ENCODE measurements around the gene LCE3E. TPM values are rescaled to one million over a fixed set of nuclear protein-coding genes. Genes with fewer than 3 reads are reported as not detected.
A peak's percentile ranks its signal among the peaks of the same experiment; 100 is the strongest.

Gene LCE3E
- total RNA-seq, 1 experiment from 2014 or later, result not detected

DNA sequence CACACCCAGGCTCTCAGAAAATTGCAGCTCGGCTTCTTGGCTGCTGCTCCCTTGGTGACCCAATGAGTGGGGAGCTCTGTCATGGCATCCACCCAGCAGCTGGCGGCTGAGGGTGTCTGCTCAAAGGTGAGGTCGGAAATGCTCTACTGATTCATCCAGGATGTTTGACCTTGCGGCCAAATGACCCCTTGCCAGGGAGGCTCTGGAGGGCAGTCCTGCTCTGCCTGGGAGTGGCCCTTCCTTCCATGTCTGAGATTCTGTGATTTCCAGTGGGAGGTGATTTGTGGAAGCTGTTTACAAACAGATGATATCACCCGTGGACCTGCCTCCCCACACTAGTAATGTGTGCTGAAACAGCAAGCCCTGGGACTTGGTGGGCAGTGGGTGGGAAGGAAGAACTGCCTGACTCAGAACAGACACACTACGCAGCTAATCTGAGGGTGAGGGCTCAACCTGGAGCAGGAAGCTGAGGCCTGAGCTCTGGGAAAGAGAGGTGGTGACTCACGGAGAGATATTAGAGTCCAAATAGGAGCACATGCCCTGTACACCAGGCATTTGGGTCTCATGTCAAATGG lies 49.3 kb downstream of the LCE3E start:
- peak; percentile 97 for DNase-seq (ENCODE audit: low read depth)

DNA sequence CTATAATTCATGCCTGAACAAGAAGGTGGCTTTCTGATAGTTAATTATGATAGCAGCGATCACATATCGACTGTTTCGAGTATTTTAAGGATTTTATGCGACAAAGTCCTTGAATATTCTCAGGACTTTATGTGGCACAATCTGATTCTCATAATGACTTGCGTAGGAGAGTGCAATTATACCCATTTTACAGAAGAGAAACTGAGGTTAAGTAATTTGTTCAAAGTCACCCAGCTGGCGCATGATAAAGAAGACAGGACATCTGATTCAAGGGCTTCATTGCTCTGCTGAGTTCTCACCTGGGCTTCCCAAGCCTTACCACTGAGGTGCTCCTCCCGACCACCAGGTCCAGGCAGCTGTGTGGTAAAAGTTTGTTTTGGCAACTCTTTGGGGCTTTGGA lies 50.5 kb downstream of the LCE3E start:
- DNase-seq (ENCODE audit: low read depth), result no peak

Small RNA genes within 50 kb of the gene (small RNA-seq; reads per million reads assigned to genes)
- not detected for gene LCE3B

Other genes with a start within 250 kb of the LCE3E start
- 0.80 and 0.88 TPM in 2 replicates for gene FLG, start 241.5 kb downstream of the LCE3E start, total RNA-seq (2014; rRNA removed; shearing (Covaris generic))
- not detected in 2 replicates for gene FLG2, start 206.8 kb downstream of the LCE3E start, total RNA-seq (2014; rRNA removed; shearing (Covaris generic))
- not detected in 2 replicates for gene CRNN, start 152.5 kb downstream of the LCE3E start, total RNA-seq (2014; rRNA removed; shearing (Covaris generic))
- gene LCE5A, start 56.0 kb downstream of the LCE3E start, total RNA-seq (2014; rRNA removed; shearing (Covaris generic)), result not detected in 2 replicates
- not detected in 2 replicates for gene CRCT1, start 52.3 kb downstream of the LCE3E start, total RNA-seq (2014; rRNA removed; shearing (Covaris generic))
- gene LCE3D, start 13.7 kb upstream of the LCE3E start, total RNA-seq (2014; rRNA removed; shearing (Covaris generic)), result not detected in 2 replicates
- not detected in 2 replicates for gene LCE3C, start 33.5 kb upstream of the LCE3E start, total RNA-seq (2014; rRNA removed; shearing (Covaris generic))
- gene LCE3B, start 47.0 kb upstream of the LCE3E start, total RNA-seq (2014; rRNA removed; shearing (Covaris generic)), result not detected in 2 replicates
- gene LCE3A, start 56.3 kb upstream of the LCE3E start, total RNA-seq (2014; rRNA removed; shearing (Covaris generic)), result not detected in 2 replicates
- gene LCE2D, start 96.6 kb upstream of the LCE3E start, total RNA-seq (2014; rRNA removed; shearing (Covaris generic)), result not detected in 2 replicates
- not detected in 2 replicates for gene LCE2C, start 108.5 kb upstream of the LCE3E start, total RNA-seq (2014; rRNA removed; shearing (Covaris generic))
- gene LCE2B, start 119.3 kb upstream of the LCE3E start, total RNA-seq (2014; rRNA removed; shearing (Covaris generic)), result not detected in 2 replicates
- 0.47 and 3.0 TPM in 2 replicates for gene LCE2A, start 131.6 kb upstream of the LCE3E start, total RNA-seq (2014; rRNA removed; shearing (Covaris generic))
- not detected in 2 replicates for gene LCE4A, start 141.4 kb upstream of the LCE3E start, total RNA-seq (2014; rRNA removed; shearing (Covaris generic))
- gene KPRP, start 191.2 kb upstream of the LCE3E start, total RNA-seq (2014; rRNA removed; shearing (Covaris generic)), result not detected in 2 replicates
- not detected in 2 replicates for gene LCE1F, start 208.4 kb upstream of the LCE3E start, total RNA-seq (2014; rRNA removed; shearing (Covaris generic))
- gene LCE1E, start 219.5 kb upstream of the LCE3E start, total RNA-seq (2014; rRNA removed; shearing (Covaris generic)), result 0.43 TPM in 1 of 2 replicates, not detected in the other
- not detected in 2 replicates for gene LCE1D, start 229.9 kb upstream of the LCE3E start, total RNA-seq (2014; rRNA removed; shearing (Covaris generic))
- not detected in 2 replicates for gene LCE1C, start 239.9 kb upstream of the LCE3E start, total RNA-seq (2014; rRNA removed; shearing (Covaris generic))
- not detected in 2 replicates for gene LCE1B, start 245.2 kb upstream of the LCE3E start, total RNA-seq (2014; rRNA removed; shearing (Covaris generic))